ENCODE measurements around the gene RPL37A. TPM values are rescaled to one million over a fixed set of nuclear protein-coding genes. Genes with fewer than 3 reads are reported as not detected.

Gene RPL37A
- total RNA-seq, 1 donor from 2014 or later = 493 TPM

DNA sequence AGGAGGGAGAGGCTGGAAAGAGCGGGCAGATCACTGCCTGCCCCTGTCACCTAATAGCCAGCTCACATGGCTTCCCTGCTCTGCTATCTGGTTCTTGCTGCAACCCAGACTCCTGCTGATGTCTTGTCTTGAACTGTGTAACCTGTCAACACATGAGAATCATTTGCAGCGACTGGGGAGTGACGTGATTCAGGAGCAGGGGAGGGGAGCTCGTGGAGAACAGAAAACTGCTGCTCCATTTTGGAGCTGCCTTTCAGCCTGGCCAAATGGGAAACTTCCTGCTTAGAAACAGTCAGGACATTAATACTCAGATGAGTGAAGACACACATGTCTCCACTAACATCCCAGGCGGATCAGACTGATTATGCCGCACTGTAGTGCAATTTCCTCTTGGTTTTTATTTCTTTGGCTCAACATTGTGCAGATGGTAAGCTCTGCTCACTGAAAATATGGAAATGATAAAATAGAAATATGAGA, 38.1 kb downstream of the RPL37A start:
- Histone ChIP-seq H3K4me3 (no peak overlapping the region), H3K27me3 (no peaks in the 10 kb centered on the region), H3K27ac (peak overlapping the region; percentile 91 to 93), H3K36me3 (no peaks in the 10 kb centered on the region), H3K9me3 (no peaks in the 10 kb centered on the region), H3K4me1 (peaks cover 29 to 47% of the 10 kb centered on the region in 2 donors)
- TF ChIP-seq, protein P1, sequence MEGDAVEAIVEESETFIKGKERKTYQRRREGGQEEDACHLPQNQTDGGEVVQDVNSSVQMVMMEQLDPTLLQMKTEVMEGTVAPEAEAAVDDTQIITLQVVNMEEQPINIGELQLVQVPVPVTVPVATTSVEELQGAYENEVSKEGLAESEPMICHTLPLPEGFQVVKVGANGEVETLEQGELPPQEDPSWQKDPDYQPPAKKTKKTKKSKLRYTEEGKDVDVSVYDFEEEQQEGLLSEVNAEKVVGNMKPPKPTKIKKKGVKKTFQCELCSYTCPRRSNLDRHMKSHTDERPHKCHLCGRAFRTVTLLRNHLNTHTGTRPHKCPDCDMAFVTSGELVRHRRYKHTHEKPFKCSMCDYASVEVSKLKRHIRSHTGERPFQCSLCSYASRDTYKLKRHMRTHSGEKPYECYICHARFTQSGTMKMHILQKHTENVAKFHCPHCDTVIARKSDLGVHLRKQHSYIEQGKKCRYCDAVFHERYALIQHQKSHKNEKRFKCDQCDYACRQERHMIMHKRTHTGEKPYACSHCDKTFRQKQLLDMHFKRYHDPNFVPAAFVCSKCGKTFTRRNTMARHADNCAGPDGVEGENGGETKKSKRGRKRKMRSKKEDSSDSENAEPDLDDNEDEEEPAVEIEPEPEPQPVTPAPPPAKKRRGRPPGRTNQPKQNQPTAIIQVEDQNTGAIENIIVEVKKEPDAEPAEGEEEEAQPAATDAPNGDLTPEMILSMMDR (IDR thresholded peaks at IDR 0.05) = no peak
- DNase-seq (ENCODE audit: low spot score in 2 of 2) = peak in 1 of 2 donors; percentile 44
- intact Hi-C loops (cut with DNase I) = no loop called here

DNA sequence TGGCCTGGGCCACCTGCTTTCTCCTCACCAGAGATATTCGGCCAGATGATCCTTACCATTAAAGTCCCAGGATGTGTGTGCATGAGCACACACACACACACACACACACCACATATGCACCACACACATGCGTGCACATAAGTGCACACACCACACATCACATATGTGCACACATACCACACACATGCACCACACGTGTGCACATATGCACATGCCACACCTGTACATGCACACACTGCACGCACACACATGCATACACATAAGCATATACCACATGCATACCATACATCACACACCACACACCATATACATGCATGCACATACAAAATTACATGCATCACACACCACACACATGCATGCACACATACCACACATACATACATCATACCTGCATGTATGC, 38.7 kb downstream of the RPL37A start:
- DNase-seq (ENCODE audit: low spot score in 2 of 2) = no peak
- intact Hi-C loops (cut with DNase I) = no loop called here
- Histone ChIP-seq H3K36me3 (no peaks in the 10 kb centered on the region), H3K27ac (peak overlapping the region in 1 of 2 donors; percentile 91), H3K4me3 (no peak overlapping the region), H3K9me3 (no peaks in the 10 kb centered on the region), H3K27me3 (no peaks in the 10 kb centered on the region), H3K4me1 (peaks cover 29 to 47% of the 10 kb centered on the region in 2 donors)
- TF ChIP-seq, protein P1 (IDR thresholded peaks at IDR 0.05) = no peak

DNA sequence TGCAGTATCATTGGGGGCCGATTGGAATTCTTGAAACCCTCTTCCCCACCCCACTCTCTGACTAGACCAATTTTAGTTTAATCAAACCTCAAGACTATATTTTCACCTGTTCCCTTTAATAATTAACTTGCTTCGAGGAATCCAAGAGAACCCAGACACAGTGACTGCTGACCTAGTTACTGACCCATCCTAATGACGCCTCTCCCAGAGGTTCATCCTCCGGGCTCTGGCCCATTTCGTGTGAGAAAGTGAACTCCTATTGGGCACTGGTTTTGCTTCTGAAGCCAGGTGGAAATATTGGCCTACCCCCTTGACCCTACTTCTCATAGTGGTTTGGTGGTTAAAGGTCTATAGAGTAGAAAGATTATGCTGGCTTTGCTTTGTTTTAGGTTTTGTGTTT, 39.9 kb downstream of the RPL37A start:
- Histone ChIP-seq H3K4me3 (no peak overlapping the region), H3K4me1 (peaks cover 29 to 45% of the 10 kb centered on the region in 2 donors), H3K36me3 (no peaks in the 10 kb centered on the region), H3K27ac (peak overlapping the region; percentile 76 to 87), H3K9me3 (no peaks in the 10 kb centered on the region), H3K27me3 (no peaks in the 10 kb centered on the region)
- intact Hi-C loops (cut with DNase I) = no loop called here
- peak in 1 of 2 donors; percentile 31 for DNase-seq (ENCODE audit: low spot score in 2 of 2)
- TF ChIP-seq, protein P1 (IDR thresholded peaks at IDR 0.05) = no peak

DNA sequence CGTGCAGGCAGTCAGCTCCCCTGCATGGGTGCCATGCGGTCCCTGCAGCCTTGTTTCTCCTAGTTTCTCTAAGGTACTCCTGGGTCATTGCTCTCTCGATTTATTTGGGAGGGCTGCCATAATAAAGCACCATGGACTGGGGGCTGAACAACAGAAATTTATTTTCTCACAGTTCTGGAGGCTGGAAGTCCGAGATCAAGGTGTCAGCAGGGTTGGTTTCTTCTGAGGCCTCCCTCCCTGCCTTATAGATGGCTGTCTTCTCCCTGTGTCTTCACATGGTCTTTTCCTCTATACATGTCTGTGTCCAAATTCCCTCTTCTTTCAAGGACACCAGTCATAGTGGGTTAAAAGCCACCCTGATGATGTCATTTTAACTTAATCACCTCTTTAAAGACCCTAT, 40.5 kb downstream of the RPL37A start:
- Histone ChIP-seq H3K4me1 (peaks cover 29 to 42% of the 10 kb centered on the region in 2 donors), H3K4me3 (no peak overlapping the region), H3K27ac (peak overlapping the region; percentile 76 to 87), H3K27me3 (no peaks in the 10 kb centered on the region), H3K36me3 (no peaks in the 10 kb centered on the region), H3K9me3 (no peaks in the 10 kb centered on the region)
- DNase-seq (ENCODE audit: low spot score in 2 of 2) = no peak
- intact Hi-C loops (cut with DNase I) = no loop called here
- TF ChIP-seq, protein P1 (IDR thresholded peaks at IDR 0.05) = no peak

DNA sequence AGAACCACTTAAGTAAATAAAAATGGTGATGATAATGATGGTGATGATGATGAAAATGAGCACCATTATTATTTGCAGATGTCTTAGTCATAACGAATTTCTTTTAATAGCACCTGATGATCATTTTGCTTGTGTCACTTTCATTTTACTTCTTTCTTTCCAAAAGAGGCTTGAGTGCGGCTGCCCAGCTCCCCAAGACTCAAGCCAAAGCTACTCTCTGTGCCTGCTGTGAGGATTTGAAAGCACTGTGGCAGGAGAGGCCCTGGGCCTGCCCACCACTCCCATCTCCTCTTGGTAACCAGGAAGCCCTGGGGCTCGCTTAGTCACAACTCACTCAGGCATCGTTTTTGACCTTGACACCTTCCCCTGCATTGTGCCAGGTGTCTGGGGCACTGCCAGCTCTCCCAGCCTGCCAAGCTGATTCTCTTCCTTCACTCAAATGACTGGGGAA, 41.2 kb downstream of the RPL37A start:
- peak in 1 of 2 donors; percentile 80 for DNase-seq (ENCODE audit: low spot score in 2 of 2)
- H3K9me3 ChIP-seq = no peaks in the 10 kb centered on the region
- H3K27me3 ChIP-seq = no peaks in the 10 kb centered on the region
- H3K27ac ChIP-seq = peak overlapping the region; percentile 76 to 87
- H3K4me1 ChIP-seq = peaks cover 29 to 37% of the 10 kb centered on the region in 2 donors
- H3K4me3 ChIP-seq = no peak overlapping the region
- TF ChIP-seq, protein P1 (IDR thresholded peaks at IDR 0.05) = no peak
- no peaks in the 10 kb centered on the region for H3K36me3 ChIP-seq
- intact Hi-C loops (cut with DNase I) = no loop called here

DNA sequence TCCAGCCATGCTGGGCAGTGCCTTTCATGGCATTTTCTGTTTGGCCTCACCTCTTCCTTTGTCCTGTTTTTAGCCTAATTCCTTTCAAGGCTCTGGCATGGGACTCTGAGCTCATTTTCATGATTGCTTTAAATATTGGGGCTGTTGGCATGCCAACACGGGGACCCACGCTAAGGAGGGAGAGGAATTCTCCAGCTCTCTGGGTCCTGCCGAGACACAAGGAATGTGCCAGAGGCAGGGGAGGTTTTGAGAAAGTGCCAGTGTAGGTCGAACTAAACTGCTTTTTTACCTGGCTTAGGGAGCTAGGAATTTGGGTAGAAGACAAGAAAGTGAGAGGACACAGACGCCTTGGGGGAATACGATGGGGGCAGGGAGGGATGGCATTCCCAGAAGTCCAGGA, 42.3 kb downstream of the RPL37A start:
- Histone ChIP-seq H3K36me3 (no peaks in the 10 kb centered on the region), H3K27ac (peak overlapping the region; percentile 76 to 87), H3K4me3 (no peak overlapping the region), H3K27me3 (no peaks in the 10 kb centered on the region), H3K4me1 (peaks cover 22 to 29% of the 10 kb centered on the region in 2 donors), H3K9me3 (no peaks in the 10 kb centered on the region)
- TF ChIP-seq, protein P1 (IDR thresholded peaks at IDR 0.05) = no peak
- DNase-seq (ENCODE audit: low spot score in 2 of 2) = peak in 1 of 2 donors; percentile 79
- intact Hi-C loops (cut with DNase I) = no loop called here
